ENCODE measurements around the gene UNC119B.

UNC119B gene

GRCh38 chr12:120693848-120694247 is 16.4 kb upstream of the UNC119B start:
- ChIA-PET POLR2A (ENCODE audit: low non-redundant PET) (no interaction called here), CTCF (interaction anchor here (0.8 kb wide), 1 partner anchor 45 kb away, joined by 3 read pairs; no protein-coding TSS in a partner anchor)
- H3K27ac ChIP-seq, result no peak overlapping the region
- no peak for TF ChIP-seq CTCF (conservative IDR thresholded peaks at IDR 0.05; ENCODE audit: low read depth)
- DNase-seq (ENCODE audit: low spot score), result no peak

GRCh38 chr12:120696626-120697025 is 13.6 kb upstream of the UNC119B start:
- POLR2A ChIA-PET (ENCODE audit: low non-redundant PET), result no interaction called here
- DNase-seq (ENCODE audit: low spot score), result no peak
- H3K27ac ChIP-seq, result no peak overlapping the region
- CTCF ChIA-PET, result no interaction called here
- no peak for TF ChIP-seq CTCF (conservative IDR thresholded peaks at IDR 0.05; ENCODE audit: low read depth)

GRCh38 chr12:120697344-120697743 is 12.9 kb upstream of the UNC119B start:
- ChIA-PET CTCF (no interaction called here), POLR2A (ENCODE audit: low non-redundant PET) (no interaction called here)
- H3K27ac ChIP-seq, result no peak overlapping the region
- TF ChIP-seq CTCF (conservative IDR thresholded peaks at IDR 0.05; ENCODE audit: low read depth), result no peak
- no peak for DNase-seq (ENCODE audit: low spot score)

- ChIA-PET POLR2A (ENCODE audit: low non-redundant PET) (no interaction called here), CTCF (interaction anchor here (0.6 to 0.7 kb wide), 2 partner anchors 49 to 102 kb away, joined by 3 to 4 read pairs; no protein-coding TSS in a partner anchor)
- no peak for DNase-seq (ENCODE audit: low spot score)
- H3K27ac ChIP-seq, result no peak overlapping the region
- no peak for TF ChIP-seq CTCF (conservative IDR thresholded peaks at IDR 0.05; ENCODE audit: low read depth)
These were observed 11.6 kb upstream of the UNC119B start for GRCh38 chr12:120698665-120699064.

- ChIA-PET POLR2A (ENCODE audit: low non-redundant PET) (no interaction called here), CTCF (no interaction called here)
- H3K27ac ChIP-seq, result no peak overlapping the region
- no peak for DNase-seq (ENCODE audit: low spot score)
- TF ChIP-seq CTCF (conservative IDR thresholded peaks at IDR 0.05; ENCODE audit: low read depth), result no peak
These were observed 10.7 kb upstream of the UNC119B start for GRCh38 chr12:120699553-120699952.

GRCh38 chr12:120700886-120701285 is 9.4 kb upstream of the UNC119B start:
- ChIA-PET CTCF (interaction anchor here (0.6 kb wide), 1 partner anchor 13 kb away, joined by 3 read pairs; no protein-coding TSS in a partner anchor), POLR2A (ENCODE audit: low non-redundant PET) (no interaction called here)
- no peak for DNase-seq (ENCODE audit: low spot score)
- no peak overlapping the region for H3K27ac ChIP-seq
- TF ChIP-seq CTCF (conservative IDR thresholded peaks at IDR 0.05; ENCODE audit: low read depth), result no peak

GRCh38 chr12:120702637-120703036 is 7.6 kb upstream of the UNC119B start:
- CTCF ChIA-PET, result interaction anchor here (0.5 kb wide), 1 partner anchor 218 kb away, joined by 7 read pairs; no protein-coding TSS in a partner anchor
- no peak overlapping the region for H3K27ac ChIP-seq
- no peak for DNase-seq (ENCODE audit: low spot score)
- TF ChIP-seq CTCF (conservative IDR thresholded peaks at IDR 0.05; ENCODE audit: low read depth), result no peak
- POLR2A ChIA-PET (ENCODE audit: low non-redundant PET), result no interaction called here

All from RWPE1 (cell line).